OCI-LY7 (cell line): ENCODE measurements around the gene SMYD3.
"Not testable (repeated sequence)": the region's sequence is repeated elsewhere in the genome, so short reads cannot be mapped to it uniquely, and the experiment has no call there.

ENCODE experiments used
- EZH2phosphoT487 ChIP-seq: fragments of 200-600 bp; sonication (generic); IDR thresholded peaks from 2 replicates; pipeline ENCODE4 v1.6.1; 2018; ENCODE audit warnings: low read depth, borderline replicate concordance, mild to moderate bottlenecking, mixed run types, antibody characterized with exemption, low read length, moderate library complexity, mixed read lengths
- TF ChIP-seq, protein P1 (sequence below): fragments of 200-600 bp; sonication (generic); conservative IDR thresholded peaks from 2 replicates; pipeline ENCODE4 v1.5.1; 2014; ENCODE audit warnings: mild to moderate bottlenecking, antibody characterized with exemption, low read length, moderate library complexity, mixed read lengths

DNA sequence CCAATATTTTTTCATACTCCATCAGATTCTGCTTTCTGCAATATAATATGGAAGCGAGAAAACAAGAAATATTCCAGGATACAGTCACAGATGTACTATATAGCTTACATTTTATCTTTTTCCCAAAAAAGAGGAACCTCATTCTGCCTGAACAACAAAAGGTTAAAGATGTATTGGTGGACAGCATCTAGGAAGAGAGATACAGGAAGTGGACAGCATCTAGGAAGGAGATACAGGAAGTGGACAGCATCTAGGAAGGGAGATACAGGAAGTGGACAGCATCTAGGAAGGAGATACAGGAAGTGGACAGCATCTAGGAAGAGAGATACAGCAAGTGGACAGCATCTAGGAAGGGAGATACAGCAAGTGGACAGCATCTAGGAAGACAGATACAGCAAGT, 483.0 kb downstream of the SMYD3 start:
- TF ChIP-seq, protein P1, sequence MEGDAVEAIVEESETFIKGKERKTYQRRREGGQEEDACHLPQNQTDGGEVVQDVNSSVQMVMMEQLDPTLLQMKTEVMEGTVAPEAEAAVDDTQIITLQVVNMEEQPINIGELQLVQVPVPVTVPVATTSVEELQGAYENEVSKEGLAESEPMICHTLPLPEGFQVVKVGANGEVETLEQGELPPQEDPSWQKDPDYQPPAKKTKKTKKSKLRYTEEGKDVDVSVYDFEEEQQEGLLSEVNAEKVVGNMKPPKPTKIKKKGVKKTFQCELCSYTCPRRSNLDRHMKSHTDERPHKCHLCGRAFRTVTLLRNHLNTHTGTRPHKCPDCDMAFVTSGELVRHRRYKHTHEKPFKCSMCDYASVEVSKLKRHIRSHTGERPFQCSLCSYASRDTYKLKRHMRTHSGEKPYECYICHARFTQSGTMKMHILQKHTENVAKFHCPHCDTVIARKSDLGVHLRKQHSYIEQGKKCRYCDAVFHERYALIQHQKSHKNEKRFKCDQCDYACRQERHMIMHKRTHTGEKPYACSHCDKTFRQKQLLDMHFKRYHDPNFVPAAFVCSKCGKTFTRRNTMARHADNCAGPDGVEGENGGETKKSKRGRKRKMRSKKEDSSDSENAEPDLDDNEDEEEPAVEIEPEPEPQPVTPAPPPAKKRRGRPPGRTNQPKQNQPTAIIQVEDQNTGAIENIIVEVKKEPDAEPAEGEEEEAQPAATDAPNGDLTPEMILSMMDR, result not testable (repeated sequence)
- TF ChIP-seq EZH2phosphoT487, result not testable (repeated sequence)
